Stimulated activated CD4-positive, alpha-beta T cell treated with anti-CD3 and anti-CD28 coated beads, TNF-alpha, amount 100 ng/mL, for 1 hour (primary cell): ENCODE data around the gene TBL1X.
"Not testable (repeated sequence)": the region's sequence is repeated elsewhere in the genome, so short reads cannot be mapped to it uniquely, and the experiment has no call there.

Experiments
- DNase-seq, 3 donors: peaks; one replicate each; pipeline ENCODE4 v3.0.0-alpha.2; 2020; ENCODE audit warnings: low read depth in 3 of 3, low spot score in 1 of 3

TBL1X gene

GRCh38 chrX:9533611-9534010 is 68.8 kb downstream of the TBL1X start:
- no peak for DNase-seq

- DNase-seq = no peak
These were observed 69.8 kb downstream of the TBL1X start for GRCh38 chrX:9534686-9535085.

GRCh38 chrX:9535101-9535500 is 70.2 kb downstream of the TBL1X start:
- no peak for DNase-seq

- DNase-seq = not testable (repeated sequence)
These were observed 71.3 kb downstream of the TBL1X start for GRCh38 chrX:9536156-9536555.

- no peak for DNase-seq
These were observed 72.9 kb downstream of the TBL1X start for GRCh38 chrX:9537781-9538180.

GRCh38 chrX:9538544-9539045 is 73.7 kb downstream of the TBL1X start:
- no peak for DNase-seq

- no peak for DNase-seq
These were observed 74.9 kb downstream of the TBL1X start for GRCh38 chrX:9539605-9540387.

GRCh38 chrX:9542106-9542760 is 77.4 kb downstream of the TBL1X start:
- DNase-seq = no peak

- DNase-seq = no peak
These were observed 77.9 kb downstream of the TBL1X start for GRCh38 chrX:9542761-9543111.

- DNase-seq = no peak
These were observed 90.5 kb downstream of the TBL1X start for GRCh38 chrX:9555354-9555753.

GRCh38 chrX:9557091-9557490 is 92.2 kb downstream of the TBL1X start:
- DNase-seq = no peak

- no peak for DNase-seq
These were observed 92.7 kb downstream of the TBL1X start for GRCh38 chrX:9557521-9557920.

- DNase-seq = no peak
These were observed 93.8 kb downstream of the TBL1X start for GRCh38 chrX:9558615-9559014.

GRCh38 chrX:9560219-9560618 is 95.4 kb downstream of the TBL1X start:
- no peak for DNase-seq

- DNase-seq = no peak
These were observed 96.3 kb downstream of the TBL1X start for GRCh38 chrX:9561199-9561598.

- DNase-seq = no peak
These were observed 98.0 kb downstream of the TBL1X start for GRCh38 chrX:9562851-9563250.

- DNase-seq = no peak
These were observed 101.3 kb downstream of the TBL1X start for GRCh38 chrX:9566150-9566621.

- no peak for DNase-seq
These were observed 105.0 kb downstream of the TBL1X start for GRCh38 chrX:9569876-9570301.

GRCh38 chrX:9573282-9574106 is 108.6 kb downstream of the TBL1X start:
- DNase-seq = no peak

GRCh38 chrX:9576059-9576458 is 111.2 kb downstream of the TBL1X start:
- DNase-seq = no peak

GRCh38 chrX:9577555-9577954 is 112.7 kb downstream of the TBL1X start:
- DNase-seq = no peak
